ENCODE measurements around the gene SNAPC1.

SNAPC1 gene

GRCh38 chr14:61761959-61762786 is at the start of gene SNAPC1:
SNAPC1 (plus strand) TSS chr14:61762420; CDS start chr14:61762461, 41 bp downstream.
- TF ChIP-seq TAF1 (IDR thresholded peaks at IDR 0.05; ENCODE audit: low read depth) (0 out of 2 replicates have a peak, but pooled peaks have one; percentile 40), EGR1 (IDR thresholded peaks at IDR 0.05) (no peak), CREB1 (IDR thresholded peaks at IDR 0.05; ENCODE audit: low read depth) (peak; percentile 63), USF1 (IDR thresholded peaks at IDR 0.05) (no peak), TCF12 (IDR thresholded peaks at IDR 0.05; ENCODE audit: low read depth) (no peak), REST (IDR thresholded peaks at IDR 0.05; ENCODE audit: low read depth) (no peak), MAX (IDR thresholded peaks at IDR 0.05) (peak; percentile 82), EP300 (IDR thresholded peaks at IDR 0.05; ENCODE audit: borderline replicate concordance) (no peak)

- TF ChIP-seq TAF1 (IDR thresholded peaks at IDR 0.05; ENCODE audit: low read depth) (no peak), YY1 (IDR thresholded peaks at IDR 0.05; ENCODE audit: low read depth) (no peak), USF1 (IDR thresholded peaks at IDR 0.05) (no peak), ZBTB7A (IDR thresholded peaks at IDR 0.05; ENCODE audit: low read depth) (no peak), CEBPB (IDR thresholded peaks at IDR 0.05) (no peak), EGR1 (IDR thresholded peaks at IDR 0.05) (no peak), MAX (IDR thresholded peaks at IDR 0.05) (no peak), RAD21 (IDR thresholded peaks at IDR 0.05; ENCODE audit: low read depth) (no peak), REST (IDR thresholded peaks at IDR 0.05; ENCODE audit: low read depth) (no peak), CREB1 (IDR thresholded peaks at IDR 0.05; ENCODE audit: low read depth) (no peak), FOXM1 (IDR thresholded peaks at IDR 0.05; ENCODE audit: borderline replicate concordance, low read depth) (no peak), TCF12 (IDR thresholded peaks at IDR 0.05; ENCODE audit: low read depth) (no peak), EP300 (IDR thresholded peaks at IDR 0.05; ENCODE audit: borderline replicate concordance) (no peak)
Measured at GRCh38 chr14:61713724-61714437, 48.3 kb upstream of the SNAPC1 start.

GRCh38 chr14:61716956-61717355 is 45.3 kb upstream of the SNAPC1 start:
- TF ChIP-seq EP300 (IDR thresholded peaks at IDR 0.05; ENCODE audit: borderline replicate concordance): no peak
- no peak for TF ChIP-seq REST (IDR thresholded peaks at IDR 0.05; ENCODE audit: low read depth)
- no peak for TF ChIP-seq RAD21 (IDR thresholded peaks at IDR 0.05; ENCODE audit: low read depth)
- no peak for TF ChIP-seq TEAD4 (IDR thresholded peaks at IDR 0.05)
- no peak for TF ChIP-seq NFIC (IDR thresholded peaks at IDR 0.05)
- no peak for TF ChIP-seq USF1 (IDR thresholded peaks at IDR 0.05)
- no peak for TF ChIP-seq EGR1 (IDR thresholded peaks at IDR 0.05)
- no peak for TF ChIP-seq CREB1 (IDR thresholded peaks at IDR 0.05; ENCODE audit: low read depth)
- TF ChIP-seq FOXM1 (IDR thresholded peaks at IDR 0.05; ENCODE audit: borderline replicate concordance, low read depth): no peak
- no peak for TF ChIP-seq ZBTB7A (IDR thresholded peaks at IDR 0.05; ENCODE audit: low read depth)
- TF ChIP-seq MAX (IDR thresholded peaks at IDR 0.05): no peak
- no peak for TF ChIP-seq YY1 (IDR thresholded peaks at IDR 0.05; ENCODE audit: low read depth)
- no peak for TF ChIP-seq CEBPB (IDR thresholded peaks at IDR 0.05)
- no peak for TF ChIP-seq TCF12 (IDR thresholded peaks at IDR 0.05; ENCODE audit: low read depth)

All from Ishikawa (cell line).